ENCODE data around the gene NAA20.

The NAA20 gene

GRCh38 chr20:20017001-20017843 is at the start of gene NAA20:
TSS of gene NAA20 (plus strand) at chr20:20017362. CDS start at chr20:20017397, 35 bp downstream.
- Histone ChIP-seq H3K27me3 (ENCODE audit: control insufficient read depth, insufficient read depth, low read length) (no peaks in the 10 kb centered on the region), H3K27ac (ENCODE audit: low read depth, low read length) (peak within 1 kb of the TSS; percentile 60; the same call in 1 of the 2 replicates), H3K9me3 (ENCODE audit: control insufficient read depth, insufficient read depth, low read depth, low read length) (no peaks in the 10 kb centered on the region), H3K4me1 (ENCODE audit: control insufficient read depth, insufficient read depth, low read length) (peaks cover 6% of the 10 kb centered on the region; the same call in 1 of the 2 replicates), H3K9ac (ENCODE audit: low read length) (peak within 1 kb of the TSS; percentile 83), H3K36me3 (ENCODE audit: control insufficient read depth, insufficient read depth, low read length) (no peaks in the 10 kb centered on the region), H3K4me3 (ENCODE audit: low read depth, low read length) (peak within 1 kb of the TSS; percentile 69)

- H3K9me3 ChIP-seq (ENCODE audit: control insufficient read depth, insufficient read depth, low read depth, low read length): no peaks in the 10 kb centered on the region
- H3K4me3 ChIP-seq (ENCODE audit: low read depth, low read length): no peak overlapping the region
- no peak overlapping the region for H3K27ac ChIP-seq (ENCODE audit: low read depth, low read length)
- no peaks in the 10 kb centered on the region for H3K27me3 ChIP-seq (ENCODE audit: control insufficient read depth, insufficient read depth, low read length)
- no peaks in the 10 kb centered on the region for H3K36me3 ChIP-seq (ENCODE audit: control insufficient read depth, insufficient read depth, low read length)
- no peaks in the 10 kb centered on the region for H3K4me1 ChIP-seq (ENCODE audit: control insufficient read depth, insufficient read depth, low read length)
- no peak overlapping the region for H3K9ac ChIP-seq (ENCODE audit: low read length)
These were observed 49.7 kb upstream of the NAA20 start for GRCh38 chr20:19967445-19967844.

DNA sequence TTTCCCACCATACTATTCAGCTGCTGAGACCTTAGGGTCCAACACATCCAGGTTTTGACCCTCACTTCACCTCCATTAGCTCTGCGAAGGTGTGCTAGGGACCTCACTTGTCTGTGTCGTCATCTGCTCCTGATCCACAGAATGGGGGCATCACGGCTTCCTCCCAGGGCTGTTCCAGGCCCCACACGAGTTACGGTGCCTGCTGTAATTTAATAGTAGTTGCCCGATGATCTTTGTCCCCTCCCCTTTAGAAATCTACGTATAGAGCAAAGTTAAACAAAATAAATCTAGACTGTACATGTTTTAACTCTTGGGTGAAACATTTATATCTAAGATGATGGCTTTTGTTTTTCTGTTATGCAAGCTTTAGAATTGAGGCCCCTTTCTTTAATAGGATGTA is 49.1 kb upstream of the NAA20 start:
- Histone ChIP-seq H3K9ac (ENCODE audit: low read length) (no peak overlapping the region), H3K9me3 (ENCODE audit: control insufficient read depth, insufficient read depth, low read depth, low read length) (no peaks in the 10 kb centered on the region), H3K4me1 (ENCODE audit: control insufficient read depth, insufficient read depth, low read length) (no peaks in the 10 kb centered on the region), H3K36me3 (ENCODE audit: control insufficient read depth, insufficient read depth, low read length) (no peaks in the 10 kb centered on the region), H3K27me3 (ENCODE audit: control insufficient read depth, insufficient read depth, low read length) (no peaks in the 10 kb centered on the region), H3K4me3 (ENCODE audit: low read depth, low read length) (no peak overlapping the region), H3K27ac (ENCODE audit: low read depth, low read length) (no peak overlapping the region)

- Histone ChIP-seq H3K9ac (ENCODE audit: low read length) (no peak overlapping the region), H3K4me3 (ENCODE audit: low read depth, low read length) (no peak overlapping the region), H3K27ac (ENCODE audit: low read depth, low read length) (no peak overlapping the region), H3K4me1 (ENCODE audit: control insufficient read depth, insufficient read depth, low read length) (no peaks in the 10 kb centered on the region), H3K9me3 (ENCODE audit: control insufficient read depth, insufficient read depth, low read depth, low read length) (no peaks in the 10 kb centered on the region), H3K36me3 (ENCODE audit: control insufficient read depth, insufficient read depth, low read length) (no peaks in the 10 kb centered on the region), H3K27me3 (ENCODE audit: control insufficient read depth, insufficient read depth, low read length) (no peaks in the 10 kb centered on the region)
These were observed 48.6 kb upstream of the NAA20 start for GRCh38 chr20:19968466-19969073.

DNA sequence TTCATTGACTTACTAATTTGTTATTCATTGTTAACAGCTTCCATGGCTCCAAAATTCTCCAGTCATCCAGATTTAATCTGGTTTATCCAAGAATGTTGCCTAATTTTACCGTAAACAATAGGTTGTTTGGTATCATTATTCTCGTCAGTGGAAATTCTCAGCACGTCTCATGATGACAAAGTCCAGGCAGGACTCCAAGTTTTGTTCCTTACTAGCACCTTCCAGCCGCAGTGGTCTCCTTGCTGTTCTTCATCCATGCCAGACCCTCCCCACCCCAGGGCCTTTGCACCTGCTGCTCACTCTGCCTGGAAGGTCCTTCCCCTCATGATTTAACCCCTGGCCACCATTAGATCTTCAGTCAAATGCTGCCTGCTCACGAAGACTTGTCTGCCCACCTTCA is 48.1 kb upstream of the NAA20 start:
- H3K27me3 ChIP-seq (ENCODE audit: control insufficient read depth, insufficient read depth, low read length): no peaks in the 10 kb centered on the region
- H3K4me3 ChIP-seq (ENCODE audit: low read depth, low read length): no peak overlapping the region
- H3K9ac ChIP-seq (ENCODE audit: low read length): no peak overlapping the region
- no peaks in the 10 kb centered on the region for H3K9me3 ChIP-seq (ENCODE audit: control insufficient read depth, insufficient read depth, low read depth, low read length)
- no peaks in the 10 kb centered on the region for H3K36me3 ChIP-seq (ENCODE audit: control insufficient read depth, insufficient read depth, low read length)
- H3K4me1 ChIP-seq (ENCODE audit: control insufficient read depth, insufficient read depth, low read length): peaks cover 4% of the 10 kb centered on the region; the same call in 1 of the 2 replicates
- H3K27ac ChIP-seq (ENCODE audit: low read depth, low read length): no peak overlapping the region

- Histone ChIP-seq H3K4me3 (ENCODE audit: low read depth, low read length) (no peak overlapping the region), H3K27me3 (ENCODE audit: control insufficient read depth, insufficient read depth, low read length) (no peaks in the 10 kb centered on the region), H3K36me3 (ENCODE audit: control insufficient read depth, insufficient read depth, low read length) (no peaks in the 10 kb centered on the region), H3K4me1 (ENCODE audit: control insufficient read depth, insufficient read depth, low read length) (peaks cover 10% of the 10 kb centered on the region; the same call in 1 of the 2 replicates), H3K9me3 (ENCODE audit: control insufficient read depth, insufficient read depth, low read depth, low read length) (no peaks in the 10 kb centered on the region), H3K27ac (ENCODE audit: low read depth, low read length) (no peak overlapping the region), H3K9ac (ENCODE audit: low read length) (no peak overlapping the region)
These were observed 47.5 kb upstream of the NAA20 start for GRCh38 chr20:19969507-19970255.

GRCh38 chr20:19970256-19970765 is 46.9 kb upstream of the NAA20 start:
- H3K27ac ChIP-seq (ENCODE audit: low read depth, low read length): no peak overlapping the region
- H3K4me1 ChIP-seq (ENCODE audit: control insufficient read depth, insufficient read depth, low read length): peaks cover 12% of the 10 kb centered on the region; the same call in 1 of the 2 replicates
- H3K36me3 ChIP-seq (ENCODE audit: control insufficient read depth, insufficient read depth, low read length): no peaks in the 10 kb centered on the region

GRCh38 chr20:19971116-19971515 is 46.0 kb upstream of the NAA20 start:
- no peaks in the 10 kb centered on the region for H3K36me3 ChIP-seq (ENCODE audit: control insufficient read depth, insufficient read depth, low read length)
- peaks cover 19% of the 10 kb centered on the region; the same call in 1 of the 2 replicates for H3K4me1 ChIP-seq (ENCODE audit: control insufficient read depth, insufficient read depth, low read length)
- no peak overlapping the region for H3K9ac ChIP-seq (ENCODE audit: low read length)
- no peaks in the 10 kb centered on the region for H3K27me3 ChIP-seq (ENCODE audit: control insufficient read depth, insufficient read depth, low read length)
- no peak overlapping the region for H3K27ac ChIP-seq (ENCODE audit: low read depth, low read length)
- H3K9me3 ChIP-seq (ENCODE audit: control insufficient read depth, insufficient read depth, low read depth, low read length): no peaks in the 10 kb centered on the region
- no peak overlapping the region for H3K4me3 ChIP-seq (ENCODE audit: low read depth, low read length)

More at GRCh38 chr20:19970256-19970765, 46.9 kb upstream of the NAA20 start:
- H3K4me3 ChIP-seq (ENCODE audit: low read depth, low read length): no peak overlapping the region
- no peak overlapping the region for H3K9ac ChIP-seq (ENCODE audit: low read length)
- H3K9me3 ChIP-seq (ENCODE audit: control insufficient read depth, insufficient read depth, low read depth, low read length): no peaks in the 10 kb centered on the region
- H3K27me3 ChIP-seq (ENCODE audit: control insufficient read depth, insufficient read depth, low read length): no peaks in the 10 kb centered on the region

DNA sequence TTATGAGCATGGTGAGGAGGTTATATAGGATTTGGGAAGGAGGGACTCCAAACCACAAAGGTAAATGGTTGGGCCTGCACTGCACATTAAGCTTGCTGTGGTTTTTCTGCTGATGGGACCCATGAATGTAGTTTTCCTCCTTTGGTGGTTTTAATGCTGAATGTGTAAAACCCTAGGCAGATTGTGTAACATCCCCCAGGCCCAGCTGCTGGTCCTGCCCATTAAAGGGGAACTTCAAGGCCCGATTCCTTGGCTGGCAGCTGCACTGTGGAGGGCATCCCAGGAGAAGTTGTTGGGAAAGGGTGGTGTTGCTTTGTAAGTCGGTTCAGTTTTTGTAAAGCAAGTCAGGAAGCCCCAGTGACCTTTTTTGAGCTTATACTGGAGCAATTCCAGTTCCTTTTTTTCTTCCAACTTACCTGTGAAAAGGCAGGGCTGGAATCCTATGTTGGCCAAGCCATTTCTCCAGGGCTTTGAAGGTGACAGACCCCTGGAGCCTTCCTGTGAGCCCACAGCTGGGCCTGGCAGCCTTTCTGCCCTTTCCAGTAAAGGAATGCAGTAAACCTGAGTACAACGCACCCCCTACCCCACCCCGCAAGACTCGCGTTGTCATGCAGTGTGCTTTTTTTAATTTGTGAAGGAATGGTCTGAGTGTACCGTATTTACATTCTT is 43.1 kb upstream of the NAA20 start:
- Histone ChIP-seq H3K4me3 (ENCODE audit: low read depth, low read length) (no peak overlapping the region), H3K9ac (ENCODE audit: low read length) (no peak overlapping the region), H3K27ac (ENCODE audit: low read depth, low read length) (no peak overlapping the region)

DNA sequence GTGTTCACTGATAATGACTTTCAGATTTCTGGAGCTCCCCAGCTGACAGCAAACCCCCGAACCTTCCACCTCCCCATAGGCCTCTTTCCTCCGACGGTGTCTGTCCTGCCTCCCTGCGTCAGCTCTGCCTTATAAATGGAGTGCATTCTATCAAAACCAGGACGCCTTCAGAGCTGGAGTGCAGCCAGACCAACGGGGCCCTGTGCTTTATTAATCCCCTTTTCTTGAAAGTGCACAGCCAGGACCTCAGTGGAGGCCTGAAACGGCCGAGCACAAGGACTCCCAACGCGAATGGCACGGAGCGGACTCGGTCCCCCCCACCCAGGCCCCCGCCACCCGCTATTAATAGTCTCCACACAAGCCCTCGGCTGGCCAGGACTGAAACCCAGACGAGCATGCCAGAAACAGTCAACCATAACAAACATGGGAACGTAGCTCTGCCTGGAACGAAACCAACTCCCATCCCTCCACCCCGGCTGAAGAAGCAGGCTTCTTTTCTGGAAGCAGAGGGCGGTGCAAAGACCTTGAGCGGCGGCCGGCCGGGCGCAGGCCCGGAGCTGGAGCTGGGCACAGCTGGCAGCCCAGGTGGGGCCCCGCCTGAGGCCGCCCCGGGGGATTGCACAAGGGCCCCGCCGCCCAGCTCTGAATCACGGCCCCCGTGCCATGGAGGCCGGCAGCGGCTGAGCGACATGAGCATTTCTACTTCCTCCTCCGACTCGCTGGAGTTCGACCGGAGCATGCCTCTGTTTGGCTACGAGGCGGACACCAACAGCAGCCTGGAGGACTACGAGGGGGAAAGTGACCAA is 42.3 kb upstream of the NAA20 start:
- Histone ChIP-seq H3K9me3 (ENCODE audit: control insufficient read depth, insufficient read depth, low read depth, low read length) (no peaks in the 10 kb centered on the region), H3K4me1 (ENCODE audit: control insufficient read depth, insufficient read depth, low read length) (peaks cover 37% of the 10 kb centered on the region), H3K27ac (ENCODE audit: low read depth, low read length) (no peak overlapping the region), H3K36me3 (ENCODE audit: control insufficient read depth, insufficient read depth, low read length) (no peaks in the 10 kb centered on the region), H3K9ac (ENCODE audit: low read length) (no peak overlapping the region), H3K4me3 (ENCODE audit: low read depth, low read length) (no peak overlapping the region), H3K27me3 (ENCODE audit: control insufficient read depth, insufficient read depth, low read length) (no peaks in the 10 kb centered on the region)

More for the DNA sequence above, 43.1 kb upstream of the NAA20 start:
- Histone ChIP-seq H3K27me3 (ENCODE audit: control insufficient read depth, insufficient read depth, low read length) (no peaks in the 10 kb centered on the region), H3K4me1 (ENCODE audit: control insufficient read depth, insufficient read depth, low read length) (peaks cover 37% of the 10 kb centered on the region), H3K9me3 (ENCODE audit: control insufficient read depth, insufficient read depth, low read depth, low read length) (no peaks in the 10 kb centered on the region), H3K36me3 (ENCODE audit: control insufficient read depth, insufficient read depth, low read length) (no peaks in the 10 kb centered on the region)

Data from HUES6 (cell line).